Ureter (tissue), 1 donor: ENCODE measurements around the gene TPBG. TPM values are rescaled to one million over a fixed set of nuclear protein-coding genes. Genes with fewer than 3 reads are reported as not detected.
"Not testable (repeated sequence)": the region's sequence is repeated elsewhere in the genome, so short reads cannot be mapped to it uniquely, and the experiment has no call there.

ENCODE experiments used
- DNase-seq: peaks from one replicate; pipeline ENCODE4 v3.0.0-alpha.2; 2020; ENCODE audit warnings: low spot score
- total RNA-seq: library from RNA; stranded (reverse); gene quantifications from one replicate; pipeline ENCODE4 v1.2.4, GENCODE V29; 2023
- donor health status: DM: yes; HTN: yes; CAD: no.

TPBG gene
- total RNA-seq, 1 donor from 2014 or later, result 19.8 TPM

GRCh38 chr6:82376636-82377035, 13.0 kb downstream of the TPBG start:
- no peak for DNase-seq

GRCh38 chr6:82380566-82381185, 17.1 kb downstream of the TPBG start:
- DNase-seq, result no peak

GRCh38 chr6:82381278-82381677, 17.7 kb downstream of the TPBG start:
- DNase-seq, result no peak

GRCh38 chr6:82385102-82385501, 21.5 kb downstream of the TPBG start:
- no peak for DNase-seq

GRCh38 chr6:82385546-82385945, 21.9 kb downstream of the TPBG start:
- no peak for DNase-seq

GRCh38 chr6:82385961-82386360, 22.3 kb downstream of the TPBG start:
- DNase-seq, result no peak

GRCh38 chr6:82394770-82395169, 31.2 kb downstream of the TPBG start:
- not testable (repeated sequence) for DNase-seq

GRCh38 chr6:82396964-82397751, 33.5 kb downstream of the TPBG start:
- no peak for DNase-seq

GRCh38 chr6:82397962-82398692, 34.5 kb downstream of the TPBG start:
- DNase-seq, result no peak

- DNase-seq, result no peak
These were observed 45.4 kb downstream of the TPBG start for GRCh38 chr6:82408952-82409431.

GRCh38 chr6:82410151-82410648, 46.6 kb downstream of the TPBG start:
- DNase-seq, result no peak

- no peak for DNase-seq
These were observed 50.3 kb downstream of the TPBG start for GRCh38 chr6:82413868-82414267.

- DNase-seq, result no peak
These were observed 52.2 kb downstream of the TPBG start for GRCh38 chr6:82415820-82416219.

GRCh38 chr6:82416346-82416745, 52.7 kb downstream of the TPBG start:
- no peak for DNase-seq

Other genes starting within 250 kb of the TPBG start
- 40.6 TPM for gene IBTK, start 116.1 kb upstream of the TPBG start, total RNA-seq